Lung (tissue), 13 donors: ENCODE data around the gene MBD2. TPM values are rescaled to one million over a fixed set of nuclear protein-coding genes. Genes with fewer than 3 reads are reported as not detected.

Source experiments
- ATAC-seq: fragments of 200-7000 bp; cut with Tn5 transposase; one replicate; pipeline ENCODE4 v1.9.1; 2020; ENCODE audit warnings: moderate number of reproducible peaks; ENCODE audit not compliant: insufficient read depth, low FRiP score
- DNase-seq, 3 donors: peaks; one replicate each; pipeline ENCODE4 v3.0.0-alpha.2; 2013 to 2017
- H3K27ac ChIP-seq, 2 donors: one replicate each; pipeline ENCODE4 v1.5.1; 2013; ENCODE audit warnings: mild to moderate bottlenecking in 2 of 2, moderate library complexity in 2 of 2, control low read depth in 1 of 2, inconsistent platforms in 1 of 2, low read depth in 1 of 2, low read length in 1 of 2
- H3K27me3 ChIP-seq, 3 donors: one replicate each; pipeline ENCODE4 v1.5.1; 2013; ENCODE audit warnings: low read length in 2 of 3; ENCODE audit not compliant: control insufficient read depth in 3 of 3, insufficient read depth in 3 of 3
- H3K36me3 ChIP-seq, 4 donors: one replicate each; pipeline ENCODE4 v1.5.1; 2013; ENCODE audit warnings: low read length in 4 of 4, mild to moderate bottlenecking in 1 of 4, moderate library complexity in 1 of 4; ENCODE audit not compliant: control insufficient read depth in 4 of 4, insufficient read depth in 4 of 4
- H3K4me1 ChIP-seq, 5 donors: one replicate each; pipeline ENCODE4 v1.5.1; 2013; ENCODE audit warnings: low read length in 5 of 5, mild to moderate bottlenecking in 2 of 5, moderate library complexity in 1 of 5; ENCODE audit not compliant: control insufficient read depth in 5 of 5, insufficient read depth in 5 of 5
- H3K4me3 ChIP-seq: one replicate; pipeline ENCODE4 v1.5.1; 2013; ENCODE audit warnings: mild to moderate bottlenecking, control low read depth, moderate library complexity
- H3K9ac ChIP-seq, 2 donors: one replicate each; pipeline ENCODE4 v1.5.1; 2013; ENCODE audit warnings: low read length in 2 of 2, control low read depth in 1 of 2; ENCODE audit not compliant: insufficient read depth in 1 of 2
- H3K9me3 ChIP-seq, 4 donors: one replicate each; pipeline ENCODE4 v1.5.1; 2013; ENCODE audit warnings: low read length in 3 of 4, mild to moderate bottlenecking in 1 of 4, moderate library complexity in 1 of 4; ENCODE audit not compliant: control insufficient read depth in 4 of 4, insufficient read depth in 3 of 4
- CTCF ChIP-seq: IDR thresholded peaks from 2 replicates; pipeline ENCODE4 v1.5.1; 2012; ENCODE audit warnings: mild to moderate bottlenecking; ENCODE audit errors: control extremely low read depth, extremely low read depth
- WGBS, 2 donors: extraction: QIAGEN DNeasy Blood & Tissue Kit; methylation state at CpG; one replicate each; pipeline ENCODE4 v1.1.7; 2013; 5-methylcytosine and 5-hydroxymethylcytosine counted together
- polyA plus RNA-seq, 2 donors: library from polyadenylated mRNA; stranded (reverse); fragments of 200-250 nt; gene quantifications; one replicate each; pipeline ENCODE4 v1.2.1, GENCODE V29; 2013
- small RNA-seq: library from RNA; depleted of rRNA; stranded (forward); fragments of <200 nt; gene quantifications from one replicate; pipeline ENCODE3, GENCODE V24; 2014; ENCODE audit warnings: low replicate concordance
- total RNA-seq, 2 donors: library from RNA; depleted of rRNA in 1 of 2; stranded (reverse); fragments of >200 nt in 1 of 2; gene quantifications; one replicate each; pipeline ENCODE4 v1.2.1, GENCODE V29; 2014 to 2021
- donor health status: control.
- donor health status: control.
- donor health status: Bipolar disorder and iron deficiency.
- donor health status: healthy.
- donor health status: DM: yes; HTN: yes; CAD: no.

The MBD2 gene
- total and polyA plus RNA-seq, 4 donors, result 29.5 to 91.0 (median 36.1) TPM

GRCh38 chr18:54112356-54112755 lies 112.1 kb downstream of the MBD2 start:
- no peak for TF ChIP-seq CTCF
- H3K27ac ChIP-seq, result no peak overlapping the region
- H3K27me3 ChIP-seq, result no peaks in the 10 kb centered on the region
- peaks cover 0 to 2% (median 0%) of the 10 kb centered on the region in 5 donors for H3K4me1 ChIP-seq
- DNase-seq (no peak), ATAC-seq (no peak)
- H3K9me3 ChIP-seq, result peaks cover 0 to 4% (median 0%) of the 10 kb centered on the region in 4 donors
- H3K36me3 ChIP-seq, result no peaks in the 10 kb centered on the region
- no peak overlapping the region for H3K9ac ChIP-seq
- WGBS, 2 donors, result 85 to 91% methylated on average over 1 of the region's 1 CpG
- H3K4me3 ChIP-seq, result no peak overlapping the region

- H3K9ac ChIP-seq, result no peak overlapping the region
- H3K36me3 ChIP-seq, result no peaks in the 10 kb centered on the region
- ATAC-seq (no peak), DNase-seq (no peak)
- no peaks in the 10 kb centered on the region for H3K4me1 ChIP-seq
- no peak overlapping the region for H3K4me3 ChIP-seq
- no peaks in the 10 kb centered on the region for H3K27me3 ChIP-seq
- 88% methylated on average over 3 of the region's 3 CpGs for whole genome bisulfite sequencing, 2 donors
- peaks cover 0 to 4% (median 0%) of the 10 kb centered on the region in 4 donors for H3K9me3 ChIP-seq
- no peak overlapping the region for H3K27ac ChIP-seq
- no peak for TF ChIP-seq CTCF
These were observed 115.3 kb downstream of the MBD2 start for GRCh38 chr18:54109131-54109683.

GRCh38 chr18:54102123-54102522 lies 122.3 kb downstream of the MBD2 start:
- ATAC-seq (no peak), DNase-seq (no peak)
- Histone ChIP-seq H3K27me3 (no peaks in the 10 kb centered on the region), H3K4me1 (no peaks in the 10 kb centered on the region), H3K4me3 (no peak overlapping the region), H3K27ac (no peak overlapping the region), H3K9me3 (peaks cover 0 to 4% (median under 1%) of the 10 kb centered on the region in 4 donors), H3K9ac (no peak overlapping the region), H3K36me3 (no peaks in the 10 kb centered on the region)
- TF ChIP-seq CTCF, result no peak
- 67 to 83% methylated on average over 1 of the region's 1 CpG for WGBS, 2 donors

Small RNA genes lying within 50 kb of the gene (small RNA-seq; reads per million reads assigned to genes)
- 10.2 reads per million, percentile 96 among the genes with 10 or more reads in this experiment for gene SNORA37

Other genes with a start within 250 kb of the MBD2 start
- 10 to 100 TPM; 25.9 to 66.5 TPM for gene POLI, start 44.8 kb upstream of the MBD2 start, total RNA-seq
- gene POLI, start 44.8 kb upstream of the MBD2 start, polyA plus RNA-seq, result 10 to 100 TPM in 1 of 2 donors, 1 to 10 TPM in 1; 8.6 to 24.1 TPM
- not detected for gene STARD6, start 133.2 kb upstream of the MBD2 start, total RNA-seq
- under 1 TPM in 1 of 2 donors, not detected in 1; 0.07 TPM for gene STARD6, start 133.2 kb upstream of the MBD2 start, polyA plus RNA-seq
- 10 to 100 TPM in 1 of 2 donors, 1 to 10 TPM in 1; 1.9 to 11.6 TPM for gene C18orf54, start 133.2 kb upstream of the MBD2 start, total RNA-seq
- under 1 TPM; 0.49 to 0.71 TPM for gene C18orf54, start 133.2 kb upstream of the MBD2 start, polyA plus RNA-seq